Stimulated activated CD4-positive, alpha-beta T cell treated with anti-CD3 and anti-CD28 coated beads, Interleukin-2, amount 100 ng/mL, for 4 hours (primary cell): ENCODE measurements around the gene ATP1A3.

Source experiments
- DNase-seq: peaks from one replicate; pipeline ENCODE4 v3.0.0-alpha.2; 2020; ENCODE audit warnings: low read depth

The ATP1A3 gene

GRCh38 chr19:41984961-41985360 is 9.1 kb downstream of the ATP1A3 start:
- DNase-seq, result no peak

DNA sequence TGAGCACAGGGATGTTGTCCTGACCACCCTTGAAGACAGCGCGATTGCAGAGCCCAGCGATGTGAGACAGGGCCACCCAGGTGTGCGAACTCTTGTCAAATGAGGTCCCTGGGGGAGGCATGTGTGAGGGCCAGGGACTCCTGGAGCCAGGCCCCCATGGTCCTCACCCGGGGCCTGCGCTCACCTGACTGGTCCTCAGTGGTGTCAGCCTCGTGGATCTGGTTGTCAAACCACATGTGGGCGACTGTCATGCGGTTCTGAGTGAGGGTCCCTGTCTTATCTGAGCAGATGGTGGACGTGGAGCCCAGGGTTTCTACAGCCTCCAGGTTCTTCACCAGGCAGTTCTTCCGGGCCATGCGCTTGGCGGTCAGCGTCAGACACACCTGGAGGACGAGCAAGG is 12.3 kb downstream of the ATP1A3 start:
- DNase-seq, result no peak

GRCh38 chr19:41978470-41978869 is 15.6 kb downstream of the ATP1A3 start:
- no peak for DNase-seq

DNA sequence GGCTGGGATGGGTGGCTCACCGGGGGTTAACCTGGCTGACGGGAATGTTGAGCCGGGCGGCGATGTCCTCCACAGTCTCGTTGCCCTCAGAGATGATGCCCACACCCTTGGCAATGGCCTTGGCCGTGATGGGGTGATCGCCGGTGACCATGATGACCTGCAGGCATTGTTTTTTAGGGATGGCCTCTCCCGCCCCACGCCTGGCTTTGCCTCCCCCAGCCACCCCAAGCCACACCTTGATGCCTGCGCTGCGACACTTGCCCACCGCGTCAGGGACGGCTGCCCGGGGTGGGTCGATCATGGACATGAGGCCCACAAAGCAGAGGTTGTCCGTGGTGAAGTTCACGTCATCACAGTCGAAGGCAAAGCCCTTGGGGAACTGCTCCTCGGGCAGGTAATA is 16.1 kb downstream of the ATP1A3 start:
- no peak for DNase-seq

GRCh38 chr19:41974652-41975051 is 19.4 kb downstream of the ATP1A3 start:
- no peak for DNase-seq

DNA sequence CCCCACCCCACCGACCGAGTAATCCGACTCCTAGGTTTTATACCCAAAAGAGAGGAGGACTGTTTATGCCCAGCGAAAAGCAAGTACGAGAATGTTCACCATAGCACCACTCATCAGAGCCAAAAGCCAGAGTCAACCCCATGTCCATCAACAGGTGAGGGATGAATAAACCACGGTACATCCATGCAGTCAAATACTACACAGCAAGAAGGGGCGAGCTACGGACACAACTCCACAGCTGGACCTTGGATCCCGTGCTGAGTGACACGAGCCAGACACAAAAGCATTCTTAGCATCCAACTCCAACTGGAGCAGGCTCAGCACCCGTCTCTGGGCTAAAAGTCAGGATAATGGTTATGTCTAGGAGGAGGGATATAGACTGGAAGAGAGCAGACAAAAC is 22.7 kb downstream of the ATP1A3 start:
- no peak for DNase-seq

DNA sequence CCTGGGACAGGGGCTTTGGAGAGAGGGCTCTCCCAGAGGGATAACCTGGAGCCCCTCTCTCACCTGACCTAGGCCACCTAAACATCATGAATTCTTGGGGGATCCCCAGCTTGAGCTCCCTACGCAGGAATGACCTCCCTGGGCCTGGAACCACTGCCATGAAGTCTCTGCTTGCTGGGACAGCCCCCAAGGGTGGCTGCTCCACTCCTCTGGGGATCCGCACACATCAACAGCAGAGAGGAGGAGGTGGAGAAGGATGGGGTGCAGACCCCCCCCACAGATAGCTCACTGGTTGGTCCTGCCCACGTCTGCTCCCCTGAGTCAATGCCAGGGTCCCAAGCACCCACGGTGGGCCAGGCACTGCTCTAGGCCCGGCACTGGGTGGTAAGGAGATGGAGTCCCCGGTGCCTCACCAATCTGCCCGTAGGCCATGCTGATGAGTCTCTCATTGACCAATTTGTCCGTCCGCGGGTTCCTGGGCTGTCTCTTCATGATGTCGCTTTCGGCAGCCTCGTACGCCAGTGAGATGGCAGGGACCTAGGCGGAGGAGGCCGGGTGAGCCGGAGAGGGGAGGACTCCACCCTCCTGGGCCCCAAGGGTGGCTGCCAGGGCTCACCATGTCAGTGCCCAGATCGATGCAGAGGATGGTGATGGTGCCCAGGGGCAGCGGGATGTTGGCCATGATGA is 24.1 kb downstream of the ATP1A3 start:
- no peak for DNase-seq

GRCh38 chr19:41968751-41969595 is 25.1 kb downstream of the ATP1A3 start:
- no peak for DNase-seq

DNA sequence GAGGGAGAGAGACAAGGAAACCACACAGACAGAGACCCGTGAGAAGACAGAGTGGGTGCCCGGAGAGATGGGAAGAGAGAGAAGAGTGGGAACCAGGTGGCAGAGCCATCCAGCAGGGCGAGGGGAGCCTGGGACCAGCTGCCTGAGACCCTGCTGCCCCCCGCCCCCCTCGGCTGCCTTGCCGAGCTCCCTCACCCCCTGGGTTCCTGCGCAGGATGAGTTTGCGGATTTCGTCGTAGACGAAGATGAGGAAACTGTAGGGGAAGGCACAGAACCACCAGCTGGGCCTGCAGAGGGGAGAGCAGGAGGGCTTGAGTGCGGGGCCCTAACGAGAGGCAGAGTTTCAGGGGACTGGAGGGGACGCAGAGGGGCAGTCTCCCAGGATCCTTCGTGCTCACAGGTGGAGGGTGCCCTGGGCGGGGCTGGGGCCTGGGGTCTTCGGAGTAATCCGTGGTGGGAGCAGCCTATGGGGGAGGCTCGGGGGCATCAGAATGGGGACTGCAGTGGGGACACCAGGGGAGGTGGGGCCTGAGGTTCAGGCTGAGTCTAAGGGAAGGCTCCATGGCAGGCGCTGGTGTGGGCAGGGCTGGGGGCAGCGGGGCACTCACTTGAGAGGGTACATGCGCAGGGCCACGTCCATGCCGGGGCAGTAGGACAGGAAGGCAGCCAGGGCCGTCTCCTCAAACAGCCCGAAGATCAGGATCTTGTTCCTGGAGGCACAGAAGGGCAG is 26.8 kb downstream of the ATP1A3 start:
- DNase-seq, result no peak

GRCh38 chr19:41965106-41965505 is 28.9 kb downstream of the ATP1A3 start:
- DNase-seq, result no peak

DNA sequence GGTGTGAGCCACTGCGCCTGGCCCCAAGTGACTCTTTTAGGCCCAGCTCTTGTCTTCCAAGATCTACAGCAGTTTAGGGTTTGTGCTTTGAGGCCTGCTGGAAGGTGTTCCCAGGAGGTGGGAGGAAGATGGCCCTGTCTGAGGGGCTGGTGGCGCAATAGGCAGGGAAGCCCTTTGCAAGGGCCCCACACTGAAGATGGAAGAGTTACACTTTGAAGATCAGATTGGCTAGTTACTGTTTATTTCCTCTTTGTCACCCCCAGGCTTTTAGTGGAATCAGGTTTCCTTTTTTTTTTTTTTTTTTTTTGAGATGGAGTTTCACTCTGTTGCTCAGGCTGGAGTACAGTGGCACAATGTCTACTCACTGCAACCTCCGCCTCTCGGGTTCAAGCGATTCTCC is 33.1 kb downstream of the ATP1A3 start:
- no peak for DNase-seq

- DNase-seq, result peak; percentile 83
Observed at GRCh38 chr19:41959056-41960053, 34.7 kb downstream of the ATP1A3 start, which contains the start of gene RABAC1. TSS of gene RABAC1 (minus strand) at chr19:41959321. CDS start at chr19:41959292, 29 bp downstream.

DNA sequence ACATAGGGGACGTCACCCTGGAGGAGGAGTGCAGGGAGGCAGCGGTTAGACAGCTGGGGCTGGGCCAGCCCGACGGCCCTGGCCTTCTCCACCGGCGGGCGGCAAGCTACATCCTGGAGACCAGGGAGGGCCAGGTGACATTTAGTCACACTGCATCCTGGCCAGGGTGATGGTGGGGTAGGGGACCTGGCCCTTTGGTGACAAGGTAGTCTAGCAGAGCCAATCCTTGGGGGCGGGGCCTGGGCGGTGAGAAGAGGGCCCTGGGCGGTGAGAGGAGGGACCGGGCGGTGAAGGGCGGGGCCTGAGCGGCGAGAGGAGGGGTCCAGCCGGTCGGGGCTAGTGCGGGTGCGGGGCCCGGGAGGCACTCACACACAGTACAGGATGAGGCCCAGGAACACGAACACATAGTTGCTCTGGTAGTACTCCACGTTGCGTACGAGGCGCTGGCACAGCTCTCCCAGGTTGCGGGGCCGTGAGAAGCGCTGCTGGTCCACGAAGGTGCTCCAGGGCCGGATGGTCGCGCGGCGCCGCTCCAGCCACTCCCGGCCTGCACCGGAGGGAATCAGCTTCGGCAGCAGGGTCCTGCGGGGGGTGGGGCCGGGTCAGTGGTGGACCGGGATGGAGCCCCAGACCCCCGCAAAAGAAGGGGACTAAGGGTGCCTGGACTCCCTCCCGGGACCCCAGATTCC is 35.5 kb downstream of the ATP1A3 start:
- DNase-seq, result peak; percentile 74

- DNase-seq, result no peak
Observed at GRCh38 chr19:41957838-41958366, 36.1 kb downstream of the ATP1A3 start.

GRCh38 chr19:41957161-41957837 is 36.7 kb downstream of the ATP1A3 start:
- DNase-seq, result no peak

DNA sequence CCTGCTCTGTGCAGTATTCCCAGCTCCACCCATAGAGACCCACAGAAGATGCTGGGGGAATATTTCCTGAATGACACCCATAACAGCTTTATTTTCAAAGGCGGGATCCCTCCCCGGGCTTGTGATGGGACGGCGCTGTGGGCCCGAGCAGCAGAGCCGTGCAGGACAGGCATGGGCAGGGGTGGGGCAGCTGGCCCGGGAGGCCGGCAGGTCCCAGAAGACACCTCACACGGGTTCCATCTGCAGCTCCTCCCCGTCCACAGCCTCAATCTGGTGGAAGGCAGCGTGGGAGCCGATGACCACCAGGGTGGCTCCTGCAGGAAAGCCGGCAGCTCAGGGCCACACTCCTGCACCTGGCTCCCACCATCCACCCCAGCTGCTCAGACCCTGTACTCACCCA is 37.4 kb downstream of the ATP1A3 start:
- DNase-seq, result no peak

GRCh38 chr19:41955521-41955920 is 38.5 kb downstream of the ATP1A3 start:
- DNase-seq, result no peak

- DNase-seq, result peak; percentile 81
Observed at GRCh38 chr19:41951686-41952172, 42.3 kb downstream of the ATP1A3 start.

DNA sequence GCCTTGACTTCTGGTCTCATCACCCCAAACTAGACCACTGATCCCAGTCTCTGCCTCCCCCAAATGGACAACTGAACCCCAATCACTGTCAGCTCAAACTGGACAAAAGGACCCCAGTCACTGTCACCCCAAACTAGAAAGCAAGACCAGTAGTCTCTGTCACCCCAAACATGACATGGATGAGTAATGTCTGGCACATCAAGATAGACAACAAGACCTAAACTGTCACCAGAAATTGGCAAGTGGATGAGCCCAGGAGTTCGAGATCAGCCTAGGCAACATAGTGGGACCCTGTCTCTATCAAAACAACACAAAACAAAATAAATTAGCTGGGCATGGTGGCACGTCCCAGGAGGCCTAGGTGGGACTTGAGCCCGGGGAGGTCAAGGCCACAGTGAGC is 46.9 kb downstream of the ATP1A3 start:
- DNase-seq, result no peak
